Brain microvascular endothelial cell (primary cell): ENCODE measurements around the gene SLC30A3.

Source experiments
- DNase-seq: peaks from one replicate; pipeline ENCODE4 v3.0.0-alpha.2; 2020
- H3K27ac ChIP-seq: fragments of 250-450 bp; sonication (Bioruptor Pico); 2 replicates; pipeline ENCODE4 v1.5.1; 2020; ENCODE audit warnings: mild to moderate bottlenecking, moderate library complexity
- H3K27me3 ChIP-seq: fragments of 250-450 bp; sonication (Bioruptor Pico); replicated peaks from 2 replicates; pipeline ENCODE4 v1.5.1; 2020; ENCODE audit warnings: mild to moderate bottlenecking
- H3K36me3 ChIP-seq: fragments of 250-450 bp; sonication (Bioruptor Pico); replicated peaks from 2 replicates; pipeline ENCODE4 v1.5.1; 2020; ENCODE audit warnings: mild to moderate bottlenecking
- H3K4me3 ChIP-seq: 2 replicates; pipeline ENCODE4 v1.5.1; 2011; ENCODE audit warnings: low read depth, mild to moderate bottlenecking, control low read depth, low read length, moderate library complexity
- in situ Hi-C: cut with HindIII; loops from 2 replicates; pipeline ENCODE4 v1.10.0; 2017; ENCODE audit warnings: low sequenced_read_pairs, low pct_ligation_motif_present
- TF ChIP-seq, protein P1 (sequence below): IDR thresholded peaks from 2 replicates; pipeline ENCODE4 v1.5.1; 2011; ENCODE audit warnings: low read depth, mild to moderate bottlenecking, moderate library complexity, low read length, control low read depth, inconsistent platforms; ENCODE audit errors: missing control alignments

Gene SLC30A3

GRCh38 chr2:27282892-27283291 lies 20.0 kb upstream of the SLC30A3 start:
- Histone ChIP-seq H3K36me3 (no peaks in the 10 kb centered on the region), H3K4me3 (no peak overlapping the region), H3K27me3 (peaks cover 18% of the 10 kb centered on the region), H3K27ac (no peak overlapping the region)
- TF ChIP-seq, protein P1, sequence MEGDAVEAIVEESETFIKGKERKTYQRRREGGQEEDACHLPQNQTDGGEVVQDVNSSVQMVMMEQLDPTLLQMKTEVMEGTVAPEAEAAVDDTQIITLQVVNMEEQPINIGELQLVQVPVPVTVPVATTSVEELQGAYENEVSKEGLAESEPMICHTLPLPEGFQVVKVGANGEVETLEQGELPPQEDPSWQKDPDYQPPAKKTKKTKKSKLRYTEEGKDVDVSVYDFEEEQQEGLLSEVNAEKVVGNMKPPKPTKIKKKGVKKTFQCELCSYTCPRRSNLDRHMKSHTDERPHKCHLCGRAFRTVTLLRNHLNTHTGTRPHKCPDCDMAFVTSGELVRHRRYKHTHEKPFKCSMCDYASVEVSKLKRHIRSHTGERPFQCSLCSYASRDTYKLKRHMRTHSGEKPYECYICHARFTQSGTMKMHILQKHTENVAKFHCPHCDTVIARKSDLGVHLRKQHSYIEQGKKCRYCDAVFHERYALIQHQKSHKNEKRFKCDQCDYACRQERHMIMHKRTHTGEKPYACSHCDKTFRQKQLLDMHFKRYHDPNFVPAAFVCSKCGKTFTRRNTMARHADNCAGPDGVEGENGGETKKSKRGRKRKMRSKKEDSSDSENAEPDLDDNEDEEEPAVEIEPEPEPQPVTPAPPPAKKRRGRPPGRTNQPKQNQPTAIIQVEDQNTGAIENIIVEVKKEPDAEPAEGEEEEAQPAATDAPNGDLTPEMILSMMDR: no peak
- DNase-seq: no peak
- in situ Hi-C loops: loop anchor here (25.0 kb wide), 1 partner anchor 171 kb away; the partner anchor contains the start of genes ABHD1 and CGREF1

- Histone ChIP-seq H3K27ac (no peak within 1 kb of the TSS), H3K4me3 (no peak within 1 kb of the TSS), H3K27me3 (peaks cover 18% of the 10 kb centered on the region), H3K36me3 (no peaks in the 10 kb centered on the region)
- no peak for DNase-seq
- in situ Hi-C loops: loop anchor here (25.0 kb wide), 1 partner anchor 170 kb away; the partner anchor contains the start of genes ABHD1 and CGREF1
- TF ChIP-seq, protein P1: no peak
Observed at GRCh38 chr2:27281855-27282559, 19.2 kb upstream of the SLC30A3 start, which contains the start of gene TRIM54. Gene TRIM54, plus strand, starts transcription at chr2:27282429. Its CDS starts 303 bp downstream, at chr2:27282732.

DNA sequence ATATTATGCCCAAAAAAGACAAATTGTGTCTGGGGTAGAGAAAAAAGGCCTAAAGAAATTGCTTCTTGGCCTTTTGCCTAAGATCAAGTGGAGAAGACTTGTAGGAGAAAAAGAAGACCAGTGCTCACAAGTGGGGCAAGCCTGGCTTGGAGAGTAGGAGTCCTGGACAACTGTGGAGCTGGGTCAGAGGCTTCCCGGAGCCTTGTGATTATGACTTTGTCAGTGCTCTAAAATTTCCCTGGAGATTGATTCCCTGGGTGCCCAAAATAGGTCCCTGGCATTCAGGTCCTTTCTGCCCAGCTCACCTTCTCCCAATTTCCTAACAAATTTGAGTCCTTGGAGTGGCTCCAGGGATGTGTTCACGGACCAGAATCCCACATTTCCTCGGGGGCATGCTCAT lies 18.6 kb upstream of the SLC30A3 start:
- H3K27ac ChIP-seq: no peak overlapping the region
- no peaks in the 10 kb centered on the region for H3K36me3 ChIP-seq
- in situ Hi-C loops: loop anchor here (25.0 kb wide), 1 partner anchor 169 kb away; the partner anchor contains the start of genes ABHD1 and CGREF1
- H3K27me3 ChIP-seq: peaks cover 16% of the 10 kb centered on the region
- no peak for DNase-seq
- no peak overlapping the region for H3K4me3 ChIP-seq
- TF ChIP-seq, protein P1: no peak

DNA sequence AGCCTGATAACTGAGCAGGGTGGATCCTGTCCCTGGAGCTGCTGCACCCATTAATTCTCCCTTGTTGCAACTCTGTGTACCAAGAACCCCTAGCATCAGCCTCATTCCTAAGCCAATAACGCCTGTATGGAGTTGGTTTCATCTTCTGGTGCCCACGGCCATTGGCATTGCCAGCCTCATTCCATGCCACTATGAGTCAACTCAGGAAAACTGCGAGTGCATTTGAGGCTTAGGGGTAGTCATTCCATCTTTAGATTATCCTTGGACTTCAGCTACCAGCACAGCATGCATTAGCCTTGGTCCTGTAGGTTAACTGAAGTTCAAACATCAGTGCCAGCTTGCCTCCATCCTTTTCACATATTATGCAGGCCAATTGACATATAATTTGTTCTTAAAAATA lies 18.0 kb upstream of the SLC30A3 start:
- no peak overlapping the region for H3K4me3 ChIP-seq
- in situ Hi-C loops: loop anchor here (25.0 kb wide), 1 partner anchor 169 kb away; the partner anchor contains the start of genes ABHD1 and CGREF1
- H3K27me3 ChIP-seq: peaks cover 16% of the 10 kb centered on the region
- DNase-seq: no peak
- no peaks in the 10 kb centered on the region for H3K36me3 ChIP-seq
- TF ChIP-seq, protein P1: no peak
- H3K27ac ChIP-seq: no peak overlapping the region

DNA sequence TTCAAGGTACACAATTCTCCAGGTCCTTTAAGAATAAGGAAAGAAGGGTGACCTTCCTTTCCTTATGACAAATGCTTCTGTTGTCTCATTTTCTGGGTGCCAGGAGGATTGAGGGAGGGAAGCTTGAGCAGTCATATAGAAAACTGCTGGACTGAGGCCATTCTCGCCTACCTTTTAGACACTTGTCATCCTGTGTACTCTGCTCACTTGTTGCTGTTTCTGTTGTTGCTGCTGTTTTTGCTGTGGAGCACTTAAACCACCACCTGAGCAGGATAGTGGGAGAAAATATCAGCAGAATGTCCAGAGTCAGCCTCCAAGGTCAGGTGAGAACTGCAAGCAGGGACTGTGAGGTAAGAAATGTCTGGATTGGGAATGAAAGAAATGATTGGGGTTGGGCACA lies 15.2 kb upstream of the SLC30A3 start:
- no peak for DNase-seq
- Histone ChIP-seq H3K27ac (no peak overlapping the region), H3K27me3 (peaks cover 11% of the 10 kb centered on the region), H3K36me3 (no peaks in the 10 kb centered on the region), H3K4me3 (no peak overlapping the region)
- in situ Hi-C loops: loop anchor here (25.0 kb wide), 1 partner anchor 166 kb away; the partner anchor contains the start of genes ABHD1 and CGREF1
- TF ChIP-seq, protein P1: no peak
